Mesenchymal stem cell (in vitro differentiated cells and primary cell): ENCODE data around the gene NT5DC1.

Experiments used
- DNase-seq: peaks from one replicate; pipeline ENCODE4 v3.0.0-alpha.2; 2013
- H2AFZ ChIP-seq: one replicate; pipeline ENCODE4 v1.6.1; 2013; ENCODE audit warnings: low read depth, mild to moderate bottlenecking, control low read depth, inconsistent platforms, low read length, moderate library complexity
- H2AK5ac ChIP-seq: 2 replicates; pipeline ENCODE4 v1.6.1; 2013; ENCODE audit warnings: low read length, moderate library complexity, mild to moderate bottlenecking, inconsistent platforms; ENCODE audit not compliant: severe bottlenecking
- H2BK120ac ChIP-seq: one replicate; pipeline ENCODE4 v1.6.1; 2013; ENCODE audit warnings: low read depth, mild to moderate bottlenecking, inconsistent platforms, low read length, moderate library complexity
- H2BK12ac ChIP-seq, 2 experiments: one replicate each; pipeline ENCODE4 v1.6.1; 2013; ENCODE audit warnings: inconsistent platforms in 2 of 2, low read length in 2 of 2, mild to moderate bottlenecking in 2 of 2, moderate library complexity in 2 of 2, control low read depth in 1 of 2
- H2BK15ac ChIP-seq: one replicate; pipeline ENCODE4 v1.6.1; 2013; ENCODE audit warnings: mild to moderate bottlenecking, low read depth, inconsistent platforms; ENCODE audit not compliant: poor library complexity, severe bottlenecking
- H2BK5ac ChIP-seq: 2 replicates; pipeline ENCODE4 v1.6.1; 2013; ENCODE audit warnings: low read depth, mild to moderate bottlenecking, low read length, control low read depth, inconsistent platforms; ENCODE audit not compliant: poor library complexity, severe bottlenecking
- H3K14ac ChIP-seq, 2 experiments: one replicate each; pipeline ENCODE4 v1.6.1; 2013; ENCODE audit warnings: inconsistent platforms in 2 of 2, low read length in 2 of 2, control low read depth in 1 of 2, mild to moderate bottlenecking in 1 of 2, moderate library complexity in 1 of 2
- H3K18ac ChIP-seq, 2 experiments: one replicate each; pipeline ENCODE4 v1.6.1; 2013; ENCODE audit warnings: inconsistent platforms in 2 of 2, low read length in 2 of 2, control low read depth in 1 of 2, low read depth in 1 of 2, mild to moderate bottlenecking in 1 of 2
- H3K23ac ChIP-seq, 2 experiments: one replicate each; pipeline ENCODE4 v1.6.1; 2013; ENCODE audit warnings: inconsistent platforms in 2 of 2, low read length in 2 of 2, mild to moderate bottlenecking in 2 of 2, moderate library complexity in 2 of 2, control low read depth in 1 of 2
- H3K27ac ChIP-seq: 2 replicates; pipeline ENCODE4 v1.5.1; 2013; ENCODE audit warnings: mild to moderate bottlenecking, moderate library complexity, low read length, control low read depth, inconsistent platforms; ENCODE audit not compliant: poor library complexity, severe bottlenecking
- H3K27me3 ChIP-seq, 2 experiments: 2 replicates each; pipeline versions ENCODE4 v1.6.1 to v1.7.0; 2013; ENCODE audit warnings: low read length in 2 of 2, mild to moderate bottlenecking in 2 of 2, moderate library complexity in 2 of 2, control low read depth in 1 of 2, inconsistent platforms in 1 of 2; ENCODE audit not compliant: control insufficient read depth in 1 of 2, insufficient read depth in 1 of 2
- H3K36me3 ChIP-seq, 2 experiments: 2 replicates each; pipeline versions ENCODE4 v1.6.1 to v1.7.0; 2013; ENCODE audit warnings: low read length in 2 of 2, control low read depth in 1 of 2, inconsistent platforms in 1 of 2, low read depth in 1 of 2, mild to moderate bottlenecking in 1 of 2; ENCODE audit not compliant: insufficient read depth in 2 of 2, control insufficient read depth in 1 of 2
- H3K4ac ChIP-seq, 2 experiments: one replicate each; pipeline ENCODE4 v1.6.1; 2013; ENCODE audit warnings: inconsistent platforms in 2 of 2, low read length in 2 of 2, mild to moderate bottlenecking in 2 of 2, moderate library complexity in 2 of 2, control low read depth in 1 of 2, low read depth in 1 of 2
- H3K4me1 ChIP-seq: 2 replicates; pipeline ENCODE4 v1.6.1; 2013; ENCODE audit warnings: low read depth, low read length, control low read depth; ENCODE audit not compliant: control insufficient read depth, insufficient read depth
- H3K4me2 ChIP-seq: 2 replicates; pipeline ENCODE4 v1.6.1; 2013; ENCODE audit warnings: low read length, mild to moderate bottlenecking, inconsistent platforms; ENCODE audit not compliant: poor library complexity, severe bottlenecking
- H3K4me3 ChIP-seq, 2 experiments: 2 replicates each; pipeline versions ENCODE4 v1.5.1 to v1.7.0; 2013; ENCODE audit warnings: low read length in 2 of 2, mild to moderate bottlenecking in 2 of 2, control low read depth in 1 of 2, low read depth in 1 of 2; ENCODE audit not compliant: insufficient read depth in 1 of 2
- H3K79me1 ChIP-seq: replicated peaks from 2 replicates; pipeline ENCODE4 v1.6.1; 2013; ENCODE audit warnings: mild to moderate bottlenecking, control low read depth, low read length, inconsistent platforms; ENCODE audit not compliant: poor library complexity, severe bottlenecking
- H3K9ac ChIP-seq: 2 replicates; pipeline ENCODE4 v1.7.0; 2013; ENCODE audit warnings: mild to moderate bottlenecking, low read length, moderate library complexity
- H3K9me3 ChIP-seq: 2 replicates; pipeline ENCODE4 v1.7.0; 2013; ENCODE audit warnings: mild to moderate bottlenecking, low read length; ENCODE audit not compliant: control insufficient read depth
- H4K8ac ChIP-seq: one replicate; pipeline ENCODE4 v1.6.1; 2013; ENCODE audit warnings: inconsistent platforms, mild to moderate bottlenecking, low read length, moderate library complexity
- H4K91ac ChIP-seq: one replicate; pipeline ENCODE4 v1.6.1; 2013; ENCODE audit warnings: mild to moderate bottlenecking, low read length, inconsistent platforms
- WGBS: methylation state at CpG from one replicate; pipeline ENCODE4 v1.1.7; 2013; ENCODE audit warnings: mixed read lengths; 5-methylcytosine and 5-hydroxymethylcytosine counted together

NT5DC1 gene

GRCh38 chr6:116218866-116219265 lies 118.2 kb downstream of the NT5DC1 start:
- Histone ChIP-seq H2BK12ac (no peak overlapping the region), H3K14ac (no peak overlapping the region), H3K27ac (no peak overlapping the region), H3K4me1 (peaks cover 2% of the 10 kb centered on the region), H2BK5ac (no peak overlapping the region), H2BK120ac (no peak overlapping the region), H2AFZ (no peak overlapping the region), H3K9me3 (no peaks in the 10 kb centered on the region), H4K8ac (no peak overlapping the region), H3K23ac (no peak overlapping the region), H2BK15ac (no peak overlapping the region), H3K36me3 (peaks cover 0 to 5% of the 10 kb centered on the region in 2 experiments), H3K27me3 (no peaks in the 10 kb centered on the region), H3K9ac (peak overlapping the region; percentile 59), H3K79me1 (peaks cover 4% of the 10 kb centered on the region), H3K4me2 (no peak overlapping the region), H4K91ac (no peak overlapping the region), H2AK5ac (no peak overlapping the region), H3K4ac (no peak overlapping the region), H3K4me3 (no peak overlapping the region), H3K18ac (no peak overlapping the region)
- no peak for DNase-seq
- WGBS: 91% methylated on average over 4 of the region's 5 CpGs

GRCh38 chr6:116221067-116221466 lies 120.4 kb downstream of the NT5DC1 start:
- no peak overlapping the region for H3K18ac ChIP-seq
- H2BK5ac ChIP-seq: no peak overlapping the region
- H3K14ac ChIP-seq: no peak overlapping the region
- H2AK5ac ChIP-seq: no peak overlapping the region
- no peaks in the 10 kb centered on the region for H3K27me3 ChIP-seq
- 94% methylated on average over 2 of the region's 3 CpGs for WGBS
- H2BK120ac ChIP-seq: no peak overlapping the region
- H3K4ac ChIP-seq: no peak overlapping the region
- H4K8ac ChIP-seq: no peak overlapping the region
- H2BK15ac ChIP-seq: no peak overlapping the region
- no peak overlapping the region for H3K9ac ChIP-seq
- H2AFZ ChIP-seq: no peak overlapping the region
- no peak overlapping the region for H4K91ac ChIP-seq
- peak; percentile 21 for DNase-seq
- H3K79me1 ChIP-seq: peaks cover 13% of the 10 kb centered on the region
- no peak overlapping the region for H3K27ac ChIP-seq
- no peak overlapping the region for H3K4me3 ChIP-seq
- no peak overlapping the region for H3K23ac ChIP-seq
- H2BK12ac ChIP-seq: no peak overlapping the region
- H3K9me3 ChIP-seq: no peaks in the 10 kb centered on the region
- no peak overlapping the region for H3K4me2 ChIP-seq
- peaks cover 5% of the 10 kb centered on the region in 2 experiments for H3K36me3 ChIP-seq
- peaks cover 2% of the 10 kb centered on the region for H3K4me1 ChIP-seq

- no peaks in the 10 kb centered on the region for H3K27me3 ChIP-seq
- H3K79me1 ChIP-seq: peaks cover 13% of the 10 kb centered on the region
- no peak overlapping the region for H3K4ac ChIP-seq
- no peak overlapping the region for H3K23ac ChIP-seq
- H2AK5ac ChIP-seq: no peak overlapping the region
- H4K91ac ChIP-seq: no peak overlapping the region
- no peak overlapping the region for H2BK120ac ChIP-seq
- peaks cover 2% of the 10 kb centered on the region for H3K4me1 ChIP-seq
- no peak for DNase-seq
- WGBS: 100% methylated on average over 1 of the region's 2 CpGs
- H4K8ac ChIP-seq: no peak overlapping the region
- H2AFZ ChIP-seq: no peak overlapping the region
- H3K36me3 ChIP-seq: peaks cover 5% of the 10 kb centered on the region in 2 experiments
- no peak overlapping the region for H3K18ac ChIP-seq
- H3K9ac ChIP-seq: no peak overlapping the region
- no peak overlapping the region for H2BK15ac ChIP-seq
- H2BK12ac ChIP-seq: no peak overlapping the region
- no peak overlapping the region for H3K27ac ChIP-seq
- no peaks in the 10 kb centered on the region for H3K9me3 ChIP-seq
- no peak overlapping the region for H3K4me3 ChIP-seq
- H2BK5ac ChIP-seq: no peak overlapping the region
- no peak overlapping the region for H3K4me2 ChIP-seq
- H3K14ac ChIP-seq: no peak overlapping the region
Observed at GRCh38 chr6:116221911-116222310, 121.3 kb downstream of the NT5DC1 start.

- Histone ChIP-seq H3K79me1 (peaks cover 13% of the 10 kb centered on the region), H3K4me3 (no peak overlapping the region), H3K4ac (no peak overlapping the region), H3K4me2 (no peak overlapping the region), H4K8ac (no peak overlapping the region), H2BK12ac (no peak overlapping the region), H2AFZ (no peak overlapping the region), H3K9ac (no peak overlapping the region), H3K9me3 (no peaks in the 10 kb centered on the region), H4K91ac (no peak overlapping the region), H3K18ac (no peak overlapping the region), H3K27ac (no peak overlapping the region), H3K14ac (no peak overlapping the region), H2AK5ac (no peak overlapping the region), H3K23ac (no peak overlapping the region), H2BK120ac (no peak overlapping the region), H3K36me3 (peaks cover 5% of the 10 kb centered on the region in 2 experiments), H3K4me1 (peaks cover 2% of the 10 kb centered on the region), H2BK5ac (no peak overlapping the region), H3K27me3 (no peaks in the 10 kb centered on the region), H2BK15ac (no peak overlapping the region)
- WGBS: 100% methylated on average over 2 of the region's 3 CpGs
- no peak for DNase-seq
Observed at GRCh38 chr6:116223355-116223754, 122.7 kb downstream of the NT5DC1 start.
